HG02798 (cell line): ENCODE results near the gene IFT81.

Experiments
- ATAC-seq: cut with Tn5 transposase; IDR thresholded peaks from one replicate; pipeline ENCODE4 v1.9.1; 2021; ENCODE audit warnings: mild to moderate bottlenecking; ENCODE audit not compliant: unreplicated experiment, poor library complexity

The IFT81 gene

GRCh38 chr12:110266381-110266960, 142.3 kb downstream of the IFT81 start:
- ATAC-seq = no peak

- ATAC-seq = no peak
Observed at GRCh38 chr12:110266980-110267620, 142.9 kb downstream of the IFT81 start.
